HL-60/S4 (cell line): ENCODE results near the gene MRPS18A.

Experiments used
- in situ Hi-C: fragments of 300-500 bp; cut with MboI; formaldehyde crosslinking; loops from 2 replicates; pipeline ENCODE4 v1.14.3; 2022; ENCODE audit warnings: low sequenced_read_pairs

MRPS18A gene

DNA sequence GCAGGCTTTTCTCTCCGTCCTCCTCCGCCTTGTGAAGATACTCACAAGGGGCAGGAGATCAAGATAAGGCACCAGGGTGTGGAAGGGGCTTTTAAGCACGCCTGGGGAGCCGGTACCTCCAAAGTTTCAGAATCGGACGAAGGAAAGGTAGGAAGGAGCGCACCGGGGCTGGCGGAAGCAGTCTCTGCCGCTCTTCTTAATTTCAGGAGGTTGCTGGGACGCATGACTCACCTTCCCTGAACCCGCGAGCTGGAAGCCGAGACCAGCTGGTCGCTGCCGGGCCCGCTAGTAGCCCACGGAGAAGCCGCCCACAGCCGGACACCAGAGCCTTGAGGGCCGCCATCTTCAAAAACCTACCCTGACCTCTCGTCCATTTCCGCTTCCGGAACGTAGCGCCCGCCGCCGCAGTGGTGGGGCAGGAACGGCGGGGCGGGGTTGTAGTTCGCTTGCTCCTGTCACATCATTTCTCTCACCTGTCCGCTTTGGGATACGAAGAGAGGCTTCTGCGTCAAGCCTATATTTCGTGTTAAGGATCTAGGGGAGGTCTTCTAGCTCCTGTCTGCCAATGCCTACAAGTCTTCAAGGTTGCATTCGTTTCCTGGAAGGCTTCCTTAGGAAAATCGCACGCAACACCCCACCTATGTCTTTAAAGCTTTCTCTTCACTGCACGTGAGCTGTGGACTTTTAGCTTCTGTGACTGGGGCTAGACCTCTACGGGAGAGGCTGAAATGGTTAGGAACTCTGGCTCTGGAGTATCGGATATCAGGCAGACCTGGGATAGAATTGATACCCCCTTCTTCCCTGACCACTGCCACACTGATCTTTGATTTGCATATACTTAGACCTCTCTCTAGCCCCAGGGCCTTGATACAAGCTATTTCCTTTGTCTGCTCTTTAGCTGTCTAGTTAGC, at the start of gene MRPS18A:
Gene MRPS18A, minus strand, starts transcription at position 355 of the 911 bp plus-strand sequence. Its CDS starts 12 bp downstream, at position 343.
- in situ Hi-C loops, result no loop called here

GRCh38 chr6:43736844-43737243, 49.3 kb upstream of the MRPS18A start:
- in situ Hi-C loops, result no loop called here

DNA sequence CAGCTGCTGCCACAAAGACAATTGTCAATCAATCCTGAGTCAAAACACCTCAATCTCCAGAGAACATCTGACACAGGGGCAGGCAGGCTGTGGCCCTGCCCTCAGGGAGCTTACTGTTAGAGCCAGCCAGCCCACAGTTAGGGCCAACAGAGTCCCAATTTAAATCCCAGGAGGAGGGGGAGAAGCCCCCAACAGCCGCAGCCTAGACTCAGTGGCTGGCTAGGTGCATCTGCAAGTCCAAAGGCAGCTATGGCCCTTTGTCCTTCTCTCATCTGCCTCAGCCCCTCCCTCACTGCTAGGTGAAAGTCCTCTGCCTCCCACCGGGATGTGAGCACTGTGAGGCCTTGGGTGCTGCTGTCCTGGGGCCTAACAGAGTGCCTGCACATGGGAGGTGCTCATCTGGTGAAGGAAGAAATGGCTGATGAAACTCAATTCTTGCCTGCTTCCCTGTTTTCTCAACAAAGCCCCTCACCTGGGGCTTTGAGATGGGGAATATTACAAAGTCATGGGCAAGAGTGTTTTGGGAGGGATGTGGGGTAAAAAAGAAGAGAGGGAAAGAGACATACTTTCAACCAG, 48.7 kb upstream of the MRPS18A start:
- in situ Hi-C loops, result no loop called here

DNA sequence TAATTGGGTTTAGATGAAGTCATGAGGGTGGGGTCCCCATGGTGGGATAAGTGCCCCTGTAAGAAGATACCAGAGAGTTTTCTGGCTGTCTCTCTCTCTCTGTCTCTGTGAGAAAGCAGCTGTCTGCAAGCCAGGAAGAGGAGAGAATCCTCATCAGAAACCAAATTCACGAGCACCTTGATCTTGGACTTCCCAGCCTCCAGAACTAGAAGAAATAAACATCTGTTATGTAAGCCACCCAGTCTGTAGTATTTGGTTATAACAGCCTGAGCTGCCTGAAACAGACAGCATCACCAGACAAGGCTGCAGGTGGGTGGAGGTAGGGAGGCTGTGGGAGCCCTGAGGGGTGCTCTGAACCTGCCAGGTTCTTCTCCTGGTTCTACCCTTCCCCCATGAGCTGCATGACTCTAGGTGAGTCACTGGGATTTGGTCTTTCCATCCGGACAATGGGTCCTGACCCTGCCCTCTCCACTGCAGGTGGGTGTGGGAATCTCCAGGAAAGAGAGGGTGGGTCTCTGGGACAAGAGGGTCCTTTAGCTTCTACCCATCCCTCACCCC, 48.1 kb upstream of the MRPS18A start:
- in situ Hi-C loops, result no loop called here

DNA sequence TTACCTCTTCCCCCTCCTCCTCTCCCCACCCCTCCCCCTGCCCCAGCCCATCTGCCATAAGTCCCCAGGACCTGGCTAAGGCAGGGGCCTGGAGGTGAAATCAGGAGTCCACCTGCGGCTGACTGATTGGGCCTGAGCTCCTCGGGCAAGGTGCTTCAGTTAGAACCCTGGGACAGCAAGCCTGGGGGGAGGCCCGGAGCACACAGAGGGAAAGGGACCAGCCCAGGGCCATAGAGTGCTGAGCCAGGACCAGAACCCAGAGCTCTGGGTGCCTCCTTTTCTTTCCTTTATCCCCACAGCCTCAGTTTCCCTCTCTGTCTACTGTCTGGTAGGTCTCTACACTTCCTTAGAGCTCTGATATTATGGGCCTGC, 46.7 kb upstream of the MRPS18A start:
- in situ Hi-C loops, result no loop called here

GRCh38 chr6:43733471-43734293, 46.1 kb upstream of the MRPS18A start:
- in situ Hi-C loops, result no loop called here

DNA sequence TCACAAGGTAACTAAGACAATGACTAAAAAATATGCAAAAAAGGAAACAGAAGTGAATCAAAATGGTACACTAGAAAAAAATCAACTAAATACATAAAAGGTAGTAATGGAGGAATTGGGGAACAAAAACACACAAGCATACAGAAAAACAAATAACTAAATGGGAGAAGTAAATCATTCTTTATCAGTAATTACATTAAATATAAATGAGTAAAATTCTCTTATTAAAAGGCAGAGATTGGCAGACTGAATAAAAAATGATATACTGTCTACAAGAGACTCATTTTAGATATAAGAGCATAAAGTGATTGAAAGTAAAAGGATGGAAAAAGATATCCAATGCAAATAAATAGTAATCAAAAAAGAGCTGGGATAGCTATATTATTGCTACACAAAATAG, 43.0 kb upstream of the MRPS18A start:
- in situ Hi-C loops, result no loop called here

DNA sequence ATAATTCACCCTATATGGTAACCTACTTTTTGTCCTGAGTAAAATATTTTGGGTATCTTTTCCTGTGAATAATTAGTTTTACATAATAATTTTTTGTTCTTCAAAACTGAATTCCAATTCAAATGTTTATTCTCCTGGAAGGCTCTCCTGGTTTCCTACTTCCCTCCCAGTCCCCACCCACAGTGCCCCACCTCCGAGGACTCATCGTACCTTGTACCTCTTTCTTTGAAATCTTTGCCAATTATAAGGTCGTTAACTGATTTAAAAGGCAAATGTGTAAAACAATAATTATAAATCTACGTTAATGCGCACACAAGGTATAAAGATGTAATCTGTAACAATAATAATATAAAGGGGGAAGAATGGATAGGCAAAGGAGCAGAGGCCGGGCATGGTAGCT, 41.9 kb upstream of the MRPS18A start:
- in situ Hi-C loops, result loop anchor here (5.0 kb wide), 1 partner anchor 38 kb away; no protein-coding TSS in a partner anchor

- in situ Hi-C loops, result loop anchor here (5.0 kb wide), 1 partner anchor 39 kb away; no protein-coding TSS in a partner anchor
Measured at GRCh38 chr6:43728586-43728985, 41.0 kb upstream of the MRPS18A start.

DNA sequence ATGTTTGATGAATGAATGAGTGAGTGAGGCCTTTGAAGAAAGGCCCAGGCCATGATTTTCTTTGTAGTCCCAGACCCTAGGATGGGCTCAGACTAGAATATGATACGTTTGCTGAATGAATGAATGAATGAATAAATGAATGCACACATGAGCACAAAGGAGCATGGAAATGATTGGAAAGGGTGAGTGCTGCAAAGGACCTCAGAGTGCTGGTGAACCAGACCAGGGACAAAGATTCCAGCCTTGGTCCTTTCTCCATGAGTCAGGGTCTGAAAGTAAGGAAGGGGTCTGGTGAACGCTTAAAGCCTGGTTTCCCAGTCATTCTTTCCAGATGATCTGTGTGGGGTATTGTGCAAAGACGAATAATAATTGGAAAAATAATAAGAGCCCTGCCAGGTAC, 40.0 kb upstream of the MRPS18A start:
- in situ Hi-C loops, result loop anchor here (5.0 kb wide), 1 partner anchor 40 kb away; no protein-coding TSS in a partner anchor

DNA sequence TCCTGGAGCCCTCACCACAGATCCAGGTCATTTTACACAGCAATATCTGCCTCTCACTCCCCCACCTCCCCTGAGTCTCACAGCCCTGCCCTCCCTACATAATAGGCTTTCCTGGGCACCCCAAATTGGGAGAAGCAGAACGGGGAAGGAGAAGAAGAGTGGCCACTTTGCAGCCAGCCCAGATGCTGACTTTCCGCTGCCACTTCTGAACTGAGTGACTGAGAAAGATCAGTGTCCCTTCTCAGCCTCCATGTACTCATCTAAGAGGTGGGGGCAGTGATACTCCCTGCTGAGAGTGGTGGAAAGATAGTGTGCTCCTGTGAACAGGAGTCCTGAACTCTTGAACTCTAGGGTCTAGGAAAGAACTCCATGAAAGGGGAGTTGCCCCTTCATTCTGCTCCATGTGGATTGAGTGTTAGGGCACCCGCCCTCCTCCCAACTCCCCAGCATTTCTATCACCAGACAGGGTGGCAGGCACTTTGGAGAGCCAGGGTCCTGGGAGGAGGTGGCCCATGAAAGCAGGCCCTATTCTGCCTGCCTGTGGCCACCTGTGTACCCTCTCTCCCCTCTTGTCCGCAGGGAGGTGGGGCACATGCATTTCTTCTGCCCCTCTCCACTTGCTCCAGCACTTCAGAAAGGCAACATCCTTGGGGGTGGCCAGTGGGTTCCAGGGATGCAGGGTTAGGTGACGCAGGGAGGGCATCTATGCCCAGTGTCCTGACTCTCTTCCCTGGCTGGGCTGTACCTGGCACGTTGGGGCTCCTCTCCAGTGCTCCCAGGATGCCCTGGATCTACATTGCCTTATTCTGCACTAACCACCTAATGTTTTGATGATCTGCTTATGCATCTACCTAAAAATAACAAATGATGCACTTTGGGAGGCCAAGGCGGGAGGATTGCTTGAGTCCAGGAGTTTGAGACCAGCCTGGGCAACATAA, 38.3 kb upstream of the MRPS18A start:
- in situ Hi-C loops, result loop anchor here (5.0 kb wide), 1 partner anchor 41 kb away; no protein-coding TSS in a partner anchor

- in situ Hi-C loops, result loop anchor here (5.0 kb wide), 1 partner anchor 42 kb away; no protein-coding TSS in a partner anchor
Measured at GRCh38 chr6:43724914-43725642, 37.5 kb upstream of the MRPS18A start.

DNA sequence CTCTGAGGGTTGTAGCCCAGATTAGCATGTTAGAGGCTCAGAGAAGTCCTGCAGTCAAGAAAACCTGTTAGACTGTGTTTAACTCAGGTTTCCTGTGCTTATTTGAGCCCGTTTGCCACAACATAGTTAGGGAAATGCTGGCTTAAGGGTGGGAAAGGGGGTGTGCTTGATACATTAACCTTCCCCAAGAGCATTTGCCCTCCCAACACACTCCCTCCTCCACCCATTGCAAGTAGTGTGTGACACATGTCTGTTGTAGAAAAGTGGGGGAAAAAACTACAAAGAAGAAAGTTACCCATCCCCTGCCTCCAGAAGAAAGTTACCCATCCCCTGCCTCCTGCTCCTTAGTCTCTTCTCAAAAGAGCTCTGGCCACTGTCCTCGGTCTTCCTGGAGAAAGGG, 36.8 kb upstream of the MRPS18A start:
- in situ Hi-C loops, result no loop called here

DNA sequence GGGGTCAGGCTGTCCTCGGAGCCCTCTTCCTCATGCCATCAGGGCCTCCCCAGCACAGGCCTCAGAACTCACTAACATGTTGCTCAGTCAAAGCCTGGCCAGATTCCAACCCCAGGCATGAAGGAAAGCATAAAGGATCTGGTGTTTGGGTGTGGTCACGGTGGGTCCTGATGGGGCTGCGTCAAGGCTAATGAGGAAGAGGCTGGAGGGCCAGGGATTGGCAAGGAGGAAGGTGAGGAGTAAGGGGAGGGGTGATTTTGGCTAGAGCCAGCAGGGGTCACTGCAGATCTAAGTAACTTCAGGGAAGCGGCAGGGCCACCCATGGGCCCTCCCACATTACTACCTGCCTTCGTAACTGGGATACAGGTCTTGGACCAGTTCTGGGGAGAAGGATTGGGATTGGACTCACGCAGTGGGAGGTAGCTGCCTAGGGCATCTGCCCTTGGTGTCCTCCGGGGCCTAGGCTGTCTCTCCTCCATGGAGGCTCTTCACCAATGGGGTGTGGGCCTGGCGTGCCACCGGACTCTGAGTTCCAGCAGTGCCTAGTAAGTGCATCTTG, 36.2 kb upstream of the MRPS18A start:
- in situ Hi-C loops, result no loop called here

DNA sequence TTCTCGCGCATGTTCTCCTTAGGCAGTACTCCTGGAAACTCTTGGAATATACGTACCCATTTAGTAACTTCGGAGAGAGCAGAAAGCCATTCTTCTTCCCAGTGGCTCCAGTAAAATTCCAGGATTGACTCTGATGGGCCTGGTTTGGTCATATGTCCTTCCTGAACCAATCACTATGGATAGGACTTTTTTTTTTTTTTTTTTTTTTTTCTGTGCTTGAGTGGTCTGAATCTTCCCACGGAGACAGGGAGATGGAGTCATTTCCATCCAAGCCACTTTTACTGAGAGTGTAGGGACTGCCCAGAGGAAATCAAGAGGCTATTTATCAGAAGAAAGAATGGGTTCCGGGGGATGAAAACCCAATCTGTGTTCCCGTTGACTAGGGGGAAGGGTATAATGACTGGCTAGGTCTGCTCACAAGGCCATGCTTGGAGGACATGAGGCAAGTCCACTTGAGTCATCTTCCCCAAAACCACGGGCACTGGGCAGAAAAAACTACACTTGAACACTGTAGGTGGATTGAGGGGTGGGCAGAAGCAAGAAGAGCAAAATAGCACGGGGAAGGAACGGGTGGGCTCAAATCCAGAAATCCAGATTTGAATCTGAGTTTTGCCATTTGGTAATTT, 35.4 kb upstream of the MRPS18A start:
- in situ Hi-C loops, result no loop called here

DNA sequence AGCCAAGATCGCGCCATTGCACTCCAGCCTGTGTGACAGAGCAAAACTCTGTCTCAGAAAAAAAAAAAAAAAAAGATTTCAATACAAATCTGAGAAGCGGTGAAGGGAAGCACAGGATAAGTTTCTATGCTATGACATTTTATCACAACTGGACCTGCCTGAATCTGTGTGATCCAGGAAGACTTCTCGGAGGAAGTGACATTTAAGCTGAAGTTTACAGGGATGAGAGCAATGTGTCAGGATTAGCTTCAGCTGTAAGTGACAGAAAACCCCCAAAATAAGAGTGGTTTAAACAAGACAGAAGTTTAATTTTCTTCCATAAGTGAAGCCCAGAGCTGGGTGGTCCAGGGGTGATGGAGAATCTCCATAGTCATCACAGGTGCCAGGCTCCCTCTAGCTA, 33.4 kb upstream of the MRPS18A start:
- in situ Hi-C loops, result no loop called here

DNA sequence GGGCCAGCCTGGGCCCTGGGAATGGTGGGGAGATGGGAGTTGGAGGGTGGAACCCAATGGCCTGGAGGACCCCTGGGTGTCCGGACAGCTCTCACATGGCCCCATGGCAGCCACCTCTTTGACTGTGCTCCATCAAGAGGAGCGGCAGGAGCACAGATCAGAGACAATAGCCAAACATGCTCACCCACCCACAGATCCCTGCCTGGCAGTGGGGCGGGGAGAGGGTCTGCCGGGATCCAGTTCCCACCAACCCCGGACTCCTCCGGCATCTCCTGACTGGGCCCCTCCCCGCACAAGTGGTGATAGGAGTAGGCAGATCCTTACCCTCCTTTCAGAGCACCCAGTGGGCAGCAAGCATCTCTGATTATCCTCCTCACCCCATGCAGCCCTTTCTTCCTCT, 31.9 kb upstream of the MRPS18A start:
- in situ Hi-C loops, result no loop called here

GRCh38 chr6:43718387-43719105, 31.0 kb upstream of the MRPS18A start:
- in situ Hi-C loops, result no loop called here
